Testis (tissue), 2 donors: ENCODE data around the gene ZMAT5.

Experiments used
- CTCF ChIP-seq, 3 experiments: fragments of 450-650 bp in 2 of 3; fragments of 200-600 bp in 1 of 3; sonication (generic) in 1 of 3; IDR thresholded peaks; one replicate each; pipeline ENCODE4 v1.5.1; 2016 to 2019; ENCODE audit warnings: antibody characterized with exemption in 3 of 3, mild to moderate bottlenecking in 2 of 3, moderate library complexity in 1 of 3
- POLR2A ChIP-seq: fragments of 450-650 bp; IDR thresholded peaks from one replicate; pipeline ENCODE4 v1.6.1; 2017; ENCODE audit warnings: antibody characterized with exemption, mild to moderate bottlenecking, moderate library complexity

- TF ChIP-seq CTCF (IDR thresholded peaks at IDR 0.05), result peak in 2 of 3 experiments; percentile 10 to 27
- TF ChIP-seq POLR2A, result no peak
Measured at GRCh38 chr22:29727131-29727523, 39.7 kb downstream of the ZMAT5 start.
